ENCODE results near the gene HIPK4.
"Not testable (repeated sequence)": the region's sequence is repeated elsewhere in the genome, so short reads cannot be mapped to it uniquely, and the experiment has no call there.

Gene HIPK4

GRCh38 chr19:40335855-40336600 is 54.0 kb downstream of the HIPK4 start:
- H3K4me3 ChIP-seq (ENCODE audit: severe bottlenecking), result no peak overlapping the region
- H3K9me3 ChIP-seq (ENCODE audit: severe bottlenecking), result no peaks in the 10 kb centered on the region
- no peaks in the 10 kb centered on the region for H3K27me3 ChIP-seq (ENCODE audit: insufficient read depth, poor library complexity, severe bottlenecking)
- DNase-seq (ENCODE audit: low spot score), result no peak
- no peaks in the 10 kb centered on the region for H3K4me1 ChIP-seq (ENCODE audit: insufficient read depth, poor library complexity, severe bottlenecking)
- H3K27ac ChIP-seq (ENCODE audit: poor library complexity, severe bottlenecking), result no peak overlapping the region
- TF ChIP-seq, protein P1, sequence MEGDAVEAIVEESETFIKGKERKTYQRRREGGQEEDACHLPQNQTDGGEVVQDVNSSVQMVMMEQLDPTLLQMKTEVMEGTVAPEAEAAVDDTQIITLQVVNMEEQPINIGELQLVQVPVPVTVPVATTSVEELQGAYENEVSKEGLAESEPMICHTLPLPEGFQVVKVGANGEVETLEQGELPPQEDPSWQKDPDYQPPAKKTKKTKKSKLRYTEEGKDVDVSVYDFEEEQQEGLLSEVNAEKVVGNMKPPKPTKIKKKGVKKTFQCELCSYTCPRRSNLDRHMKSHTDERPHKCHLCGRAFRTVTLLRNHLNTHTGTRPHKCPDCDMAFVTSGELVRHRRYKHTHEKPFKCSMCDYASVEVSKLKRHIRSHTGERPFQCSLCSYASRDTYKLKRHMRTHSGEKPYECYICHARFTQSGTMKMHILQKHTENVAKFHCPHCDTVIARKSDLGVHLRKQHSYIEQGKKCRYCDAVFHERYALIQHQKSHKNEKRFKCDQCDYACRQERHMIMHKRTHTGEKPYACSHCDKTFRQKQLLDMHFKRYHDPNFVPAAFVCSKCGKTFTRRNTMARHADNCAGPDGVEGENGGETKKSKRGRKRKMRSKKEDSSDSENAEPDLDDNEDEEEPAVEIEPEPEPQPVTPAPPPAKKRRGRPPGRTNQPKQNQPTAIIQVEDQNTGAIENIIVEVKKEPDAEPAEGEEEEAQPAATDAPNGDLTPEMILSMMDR (IDR thresholded peaks at IDR 0.05; ENCODE audit: poor library complexity, severe bottlenecking), result no peak
- H3K36me3 ChIP-seq (ENCODE audit: low read depth), result peaks cover 57% of the 10 kb centered on the region
- ATAC-seq (ENCODE audit: low read depth), result no peak

GRCh38 chr19:40335101-40335500 is 54.9 kb downstream of the HIPK4 start:
- H3K4me1 ChIP-seq (ENCODE audit: insufficient read depth, poor library complexity, severe bottlenecking), result no peaks in the 10 kb centered on the region
- ATAC-seq (ENCODE audit: low read depth) (no peak), DNase-seq (ENCODE audit: low spot score) (no peak)
- peaks cover 63% of the 10 kb centered on the region for H3K36me3 ChIP-seq (ENCODE audit: low read depth)
- TF ChIP-seq, protein P1 (IDR thresholded peaks at IDR 0.05; ENCODE audit: poor library complexity, severe bottlenecking), result no peak
- H3K27me3 ChIP-seq (ENCODE audit: insufficient read depth, poor library complexity, severe bottlenecking), result no peaks in the 10 kb centered on the region
- no peaks in the 10 kb centered on the region for H3K9me3 ChIP-seq (ENCODE audit: severe bottlenecking)
- no peak overlapping the region for H3K27ac ChIP-seq (ENCODE audit: poor library complexity, severe bottlenecking)
- H3K4me3 ChIP-seq (ENCODE audit: severe bottlenecking), result no peak overlapping the region

GRCh38 chr19:40333083-40333482 is 56.9 kb downstream of the HIPK4 start:
- peaks cover 60% of the 10 kb centered on the region for H3K36me3 ChIP-seq (ENCODE audit: low read depth)
- not testable (repeated sequence) for H3K9me3 ChIP-seq (ENCODE audit: severe bottlenecking); H3K27ac ChIP-seq (ENCODE audit: poor library complexity, severe bottlenecking); DNase-seq (ENCODE audit: low spot score); ATAC-seq (ENCODE audit: low read depth); H3K27me3 ChIP-seq (ENCODE audit: insufficient read depth, poor library complexity, severe bottlenecking); H3K4me3 ChIP-seq (ENCODE audit: severe bottlenecking); H3K4me1 ChIP-seq (ENCODE audit: insufficient read depth, poor library complexity, severe bottlenecking)

DNA sequence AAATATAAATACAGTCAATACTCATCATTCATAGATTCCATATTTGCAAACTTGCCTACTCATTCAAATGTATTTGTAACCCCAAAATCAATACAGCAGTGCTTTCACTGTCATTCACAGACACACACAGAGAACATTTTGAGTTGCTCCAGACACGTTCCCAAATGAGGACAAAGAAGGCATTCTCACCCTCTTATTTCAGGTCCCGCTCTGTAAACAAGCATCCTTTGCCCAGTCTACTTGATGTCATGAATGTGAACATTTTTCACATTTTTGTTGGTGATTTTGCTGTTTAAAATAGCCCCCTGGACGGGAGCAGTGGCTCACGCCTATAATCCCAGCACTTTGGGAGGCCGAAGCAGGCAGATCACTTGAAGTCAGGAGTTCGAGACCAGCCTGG is 57.3 kb downstream of the HIPK4 start:
- peaks cover 60% of the 10 kb centered on the region for H3K36me3 ChIP-seq (ENCODE audit: low read depth)
- no peak for DNase-seq (ENCODE audit: low spot score)
- TF ChIP-seq, protein P1 (IDR thresholded peaks at IDR 0.05; ENCODE audit: poor library complexity, severe bottlenecking), result no peak

GRCh38 chr19:40331052-40331451 is 58.9 kb downstream of the HIPK4 start:
- Histone ChIP-seq H3K4me1 (ENCODE audit: insufficient read depth, poor library complexity, severe bottlenecking) (no peaks in the 10 kb centered on the region), H3K9me3 (ENCODE audit: severe bottlenecking) (no peaks in the 10 kb centered on the region), H3K27ac (ENCODE audit: poor library complexity, severe bottlenecking) (no peak overlapping the region), H3K27me3 (ENCODE audit: insufficient read depth, poor library complexity, severe bottlenecking) (no peaks in the 10 kb centered on the region), H3K4me3 (ENCODE audit: severe bottlenecking) (no peak overlapping the region), H3K36me3 (ENCODE audit: low read depth) (peaks cover 63% of the 10 kb centered on the region)
- TF ChIP-seq, protein P1 (IDR thresholded peaks at IDR 0.05; ENCODE audit: poor library complexity, severe bottlenecking), result no peak
- ATAC-seq (ENCODE audit: low read depth), result peak; percentile 73
- DNase-seq (ENCODE audit: low spot score), result no peak

More for the DNA sequence above, 57.3 kb downstream of the HIPK4 start:
- Histone ChIP-seq H3K27ac (ENCODE audit: poor library complexity, severe bottlenecking) (no peak overlapping the region), H3K27me3 (ENCODE audit: insufficient read depth, poor library complexity, severe bottlenecking) (no peaks in the 10 kb centered on the region), H3K4me1 (ENCODE audit: insufficient read depth, poor library complexity, severe bottlenecking) (no peaks in the 10 kb centered on the region), H3K4me3 (ENCODE audit: severe bottlenecking) (no peak overlapping the region), H3K9me3 (ENCODE audit: severe bottlenecking) (no peaks in the 10 kb centered on the region)
- no peak for ATAC-seq (ENCODE audit: low read depth)
